GM11168 (cell line): ENCODE measurements around the gene L2HGDH.

Experiments
- in situ Hi-C: fragments of 300-500 bp; cut with MboI; formaldehyde crosslinking; loops from one replicate; pipeline ENCODE4 v1.12.0; 2022; ENCODE audit warnings: low sequenced_read_pairs; ENCODE audit not compliant: unreplicated experiment

L2HGDH gene

DNA sequence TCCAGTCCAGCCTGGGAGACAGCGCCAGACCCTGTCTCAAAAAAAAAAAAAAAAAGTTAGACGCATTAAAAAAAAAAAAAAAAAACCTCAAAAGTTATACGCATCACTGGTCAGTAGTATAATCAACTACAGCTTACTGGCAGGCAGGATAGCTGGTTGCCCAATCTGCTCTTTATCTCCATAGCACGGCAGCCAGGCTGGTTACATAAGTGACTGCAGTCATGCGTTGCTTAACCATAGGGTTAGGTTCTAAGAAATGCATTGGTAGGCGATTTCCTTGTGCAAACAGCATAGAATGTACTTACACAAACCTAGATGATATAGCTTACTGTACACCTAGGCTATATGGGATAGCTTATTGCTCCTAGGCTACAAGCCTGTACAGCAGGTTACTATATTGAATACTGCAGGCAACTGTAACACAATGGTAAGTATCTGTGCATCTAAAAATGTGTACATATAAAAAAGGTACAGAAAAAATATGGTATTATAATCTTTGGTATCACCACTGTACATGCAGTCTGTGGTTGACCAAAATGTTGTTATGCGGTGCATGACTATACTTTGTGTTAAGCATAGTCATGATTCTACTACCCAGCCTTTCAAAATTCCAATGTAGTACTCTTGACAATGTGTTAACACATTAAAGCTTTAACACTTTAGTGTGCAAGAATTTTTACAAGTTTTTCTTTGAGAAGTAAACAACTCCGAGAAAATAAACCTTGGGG, 8.1 kb downstream of the L2HGDH start:
- in situ Hi-C loops: no loop called here

DNA sequence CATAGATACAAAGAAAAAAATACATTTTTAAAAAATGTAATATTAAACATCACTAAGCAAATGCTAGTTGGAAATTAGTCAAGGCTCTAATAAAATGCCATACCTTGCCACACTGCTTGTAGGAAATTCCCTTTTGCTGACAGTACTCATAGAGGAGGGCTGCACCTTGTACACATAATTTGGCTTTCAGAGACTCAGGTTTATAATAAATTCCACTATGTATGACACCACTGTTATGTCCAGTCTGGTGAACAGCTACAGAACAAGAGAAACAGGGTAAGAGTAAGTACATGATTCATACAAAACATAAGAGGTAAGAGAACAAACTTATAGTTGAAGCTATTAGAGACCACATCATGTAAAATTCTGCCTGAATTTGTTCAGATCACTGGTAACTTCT, 10.1 kb downstream of the L2HGDH start:
- in situ Hi-C loops: no loop called here

DNA sequence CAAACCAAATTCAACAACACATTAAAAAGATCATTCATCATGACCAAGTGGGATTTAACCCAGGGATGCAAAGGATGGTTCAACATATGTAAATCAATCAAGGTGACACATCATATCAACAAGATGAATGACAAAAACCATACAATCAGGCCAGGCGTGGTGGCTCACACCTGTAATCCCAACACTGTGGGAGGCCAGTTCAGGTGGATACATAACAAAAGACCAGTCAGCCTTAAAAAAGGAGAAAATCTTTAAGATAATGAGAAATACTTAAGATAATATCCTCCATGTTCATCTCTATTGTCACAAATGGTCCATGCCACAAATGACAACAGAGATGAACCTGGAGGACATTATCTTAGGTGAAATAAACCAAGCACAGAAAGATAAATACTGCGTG, 12.4 kb downstream of the L2HGDH start:
- in situ Hi-C loops: no loop called here

DNA sequence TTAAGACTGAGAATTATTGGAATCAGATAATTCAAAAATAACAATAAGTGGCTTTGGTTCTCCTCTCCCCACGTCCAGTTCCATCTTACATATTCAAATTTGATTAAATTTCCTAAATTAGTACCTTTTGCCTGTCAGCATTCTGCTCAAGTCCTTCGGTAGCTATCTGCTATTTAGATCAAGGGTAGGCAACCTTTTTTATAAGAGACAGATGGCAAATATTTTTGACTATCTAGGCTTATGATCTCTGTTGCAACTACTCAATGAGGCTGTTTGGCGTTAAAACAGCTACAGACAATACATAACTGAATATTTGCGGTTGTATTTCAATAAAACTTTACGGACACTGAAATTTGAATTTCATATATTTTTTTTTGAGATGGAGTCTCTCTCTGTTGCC, 21.7 kb downstream of the L2HGDH start:
- in situ Hi-C loops: no loop called here

DNA sequence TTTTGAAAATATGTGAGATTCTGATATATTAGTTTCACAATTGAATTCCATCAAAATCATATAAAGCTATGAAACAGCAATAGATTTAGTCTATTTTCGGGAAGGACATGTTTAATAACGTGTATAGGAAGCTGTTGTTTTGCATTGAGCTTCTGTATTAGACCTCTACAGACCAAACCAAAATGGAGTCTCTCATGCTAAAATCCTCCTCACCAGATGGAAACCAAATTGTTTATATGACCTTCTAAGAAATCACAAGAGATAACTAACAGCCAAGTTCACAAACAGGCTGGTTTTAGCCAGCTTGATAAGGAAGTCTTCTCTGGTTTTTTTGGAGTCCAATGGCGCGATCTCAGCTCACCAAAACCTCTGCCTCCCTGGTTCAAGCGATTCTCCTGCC, 23.9 kb downstream of the L2HGDH start:
- in situ Hi-C loops: no loop called here

DNA sequence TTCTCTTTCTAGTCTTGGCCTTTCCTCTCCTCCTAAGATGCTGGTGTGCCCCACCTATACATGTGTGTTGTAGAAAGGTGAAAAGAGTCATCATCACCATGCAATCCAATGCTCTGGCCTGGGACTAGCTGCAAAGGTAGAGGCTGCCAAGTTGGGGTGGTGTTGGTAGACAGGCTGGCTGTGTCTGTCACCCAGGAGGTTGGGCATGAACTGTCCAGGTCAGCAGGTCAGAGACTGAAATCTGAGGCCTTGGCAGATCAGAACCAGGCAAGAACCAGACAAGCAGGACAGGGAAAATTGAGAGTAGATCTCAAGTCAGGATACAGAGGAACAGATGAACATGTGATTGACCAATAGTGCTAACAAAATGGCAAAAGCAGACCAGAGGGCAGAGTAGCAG, 26.2 kb downstream of the L2HGDH start:
- in situ Hi-C loops: no loop called here

DNA sequence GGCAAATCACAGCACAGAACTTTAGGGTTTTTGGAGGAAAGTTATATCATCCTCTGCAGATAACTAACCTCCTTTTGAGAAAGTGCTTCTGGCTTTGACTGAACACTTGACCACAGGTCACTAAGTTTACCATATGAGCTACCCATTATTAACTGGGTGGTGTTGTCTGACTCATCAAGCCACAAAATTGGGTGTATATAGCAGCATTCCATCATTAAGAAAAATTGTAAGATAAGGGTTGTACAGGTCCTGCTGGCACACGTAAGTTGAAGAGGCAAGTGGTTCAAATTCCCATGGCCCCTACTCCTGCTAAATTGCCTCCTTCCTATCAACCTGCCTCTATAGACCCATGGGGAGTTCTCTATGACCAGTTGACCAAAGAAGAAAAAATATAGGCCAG, 39.5 kb downstream of the L2HGDH start:
- in situ Hi-C loops: no loop called here

DNA sequence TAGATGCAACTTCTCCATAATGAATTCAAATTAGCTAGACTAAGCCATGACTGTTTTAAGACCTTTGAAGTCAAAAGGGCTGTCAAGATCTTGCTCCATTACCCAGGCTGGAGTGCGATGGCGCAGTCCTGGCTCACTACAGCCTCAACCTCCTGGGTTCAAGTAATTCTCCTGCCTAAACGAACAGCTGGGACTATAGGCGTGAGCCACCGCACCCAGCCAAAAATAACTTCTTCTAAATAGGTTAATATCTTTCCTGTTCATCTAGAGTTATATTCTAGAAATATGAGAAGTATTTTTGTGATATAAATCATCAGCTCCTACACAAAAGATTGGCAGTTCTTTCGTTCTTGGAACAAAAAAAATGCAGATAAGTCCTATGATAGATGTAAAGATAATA, 41.1 kb downstream of the L2HGDH start:
- in situ Hi-C loops: no loop called here

DNA sequence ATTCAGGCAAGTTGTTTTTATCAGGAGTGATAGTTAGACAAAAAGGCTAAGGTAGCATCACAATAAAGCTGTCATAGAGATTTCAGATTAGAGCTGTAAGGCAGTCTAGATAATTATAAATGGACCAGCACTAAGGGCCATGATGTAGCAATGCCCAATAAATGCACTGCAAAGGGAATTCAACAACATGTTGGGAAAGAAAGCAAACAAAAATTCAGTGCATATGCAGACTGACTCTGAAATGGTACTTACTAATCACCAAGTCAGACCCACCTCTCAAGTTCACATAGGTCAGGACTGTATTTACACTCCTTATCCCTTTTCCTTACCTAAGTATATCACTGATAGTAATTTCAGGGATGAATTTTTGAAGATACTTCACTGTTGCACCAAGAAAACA, 47.0 kb downstream of the L2HGDH start:
- in situ Hi-C loops: no loop called here

DNA sequence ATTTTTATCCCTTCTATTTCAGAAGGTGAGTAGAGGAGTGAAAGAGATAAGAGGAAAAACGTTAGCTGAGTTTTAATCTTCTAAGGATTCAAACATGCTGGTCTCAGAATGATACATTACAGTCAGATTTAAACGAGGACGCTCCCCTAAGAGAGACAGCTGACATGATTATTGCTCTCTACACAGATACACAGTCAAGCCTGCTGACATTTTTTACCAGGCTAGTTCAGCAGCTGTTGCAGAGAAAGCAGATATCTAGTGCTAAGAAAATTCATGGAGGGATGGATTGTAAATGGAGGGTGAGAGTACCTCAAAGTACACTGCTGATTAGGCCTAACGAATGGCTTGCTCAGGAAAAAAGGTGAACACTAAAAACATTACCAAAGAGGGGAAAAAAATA, 48.7 kb downstream of the L2HGDH start:
- in situ Hi-C loops: no loop called here

DNA sequence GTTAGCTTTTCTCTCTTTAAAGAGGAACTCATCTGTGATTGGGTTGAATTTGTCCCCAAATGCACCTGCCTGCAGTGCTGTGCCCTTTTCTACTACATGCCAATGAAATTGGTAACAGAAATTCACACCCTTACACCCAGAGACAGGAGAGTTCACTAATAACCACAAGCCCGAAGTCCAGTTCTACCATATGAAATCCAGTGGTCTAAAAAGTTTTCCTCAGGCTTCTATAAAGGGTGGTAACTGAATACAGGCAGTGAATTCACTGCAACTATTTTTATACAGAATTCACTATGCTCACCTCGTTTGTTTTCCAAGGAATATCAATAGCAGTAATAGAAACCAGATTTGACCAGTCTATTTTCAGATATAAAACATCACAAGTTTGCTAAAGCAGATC, 49.2 kb downstream of the L2HGDH start:
- in situ Hi-C loops: no loop called here

DNA sequence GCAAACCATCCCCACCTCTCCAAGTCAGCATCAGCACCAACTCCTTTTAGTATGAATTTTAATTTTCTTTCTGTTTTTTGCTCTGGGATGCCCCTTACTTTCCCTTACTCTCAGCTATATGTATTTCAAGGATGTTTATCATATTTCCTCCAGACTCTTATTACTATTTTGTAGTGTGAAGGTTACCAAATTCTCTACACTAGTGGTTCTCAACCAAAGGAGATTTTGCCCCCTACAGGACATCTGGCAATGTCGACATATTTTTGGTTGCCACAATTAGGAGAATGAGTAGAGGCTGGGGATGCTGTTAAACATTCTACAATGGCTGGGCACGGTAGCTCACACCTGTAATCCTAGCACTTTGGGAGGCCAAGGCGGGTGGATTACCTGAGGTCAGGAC, 51.5 kb downstream of the L2HGDH start:
- in situ Hi-C loops: no loop called here

DNA sequence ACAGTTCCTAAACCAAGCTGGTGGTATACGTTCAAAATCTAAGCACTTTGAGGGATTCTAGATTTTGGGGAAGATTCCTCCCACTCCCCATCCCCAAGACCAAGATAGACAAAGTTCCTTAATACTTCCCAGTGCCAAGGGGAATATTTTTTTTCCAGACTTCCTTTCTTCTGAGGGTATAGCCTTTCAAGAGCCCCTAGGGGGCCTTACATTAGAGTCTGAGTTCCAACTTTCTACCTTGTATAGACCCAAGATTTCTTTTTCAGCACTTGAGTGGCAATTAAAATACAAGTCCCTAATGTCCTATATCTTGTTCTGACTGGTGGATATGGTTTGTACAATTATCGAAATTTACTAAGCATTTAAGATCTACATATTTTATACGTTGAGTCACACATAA, 52.0 kb downstream of the L2HGDH start:
- in situ Hi-C loops: no loop called here

DNA sequence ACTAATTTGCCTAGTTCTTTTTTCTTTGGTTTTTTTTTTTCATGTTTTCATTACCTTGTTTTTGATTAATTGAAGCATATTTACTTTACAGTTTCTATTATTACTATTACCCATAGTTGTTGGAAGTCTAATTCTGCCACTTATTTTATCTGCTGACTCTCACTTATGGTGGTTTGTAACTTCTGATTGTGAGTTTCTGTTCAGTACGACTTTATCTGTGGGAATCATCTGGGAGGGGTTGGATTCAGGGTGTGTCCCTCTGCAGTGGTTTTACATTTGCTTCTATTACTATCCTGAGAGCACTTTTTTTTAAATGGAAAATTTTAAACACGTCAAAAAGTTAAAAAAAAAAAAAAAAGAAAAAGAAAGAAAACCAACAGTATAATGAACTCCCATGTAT, 54.3 kb downstream of the L2HGDH start:
- in situ Hi-C loops: no loop called here

DNA sequence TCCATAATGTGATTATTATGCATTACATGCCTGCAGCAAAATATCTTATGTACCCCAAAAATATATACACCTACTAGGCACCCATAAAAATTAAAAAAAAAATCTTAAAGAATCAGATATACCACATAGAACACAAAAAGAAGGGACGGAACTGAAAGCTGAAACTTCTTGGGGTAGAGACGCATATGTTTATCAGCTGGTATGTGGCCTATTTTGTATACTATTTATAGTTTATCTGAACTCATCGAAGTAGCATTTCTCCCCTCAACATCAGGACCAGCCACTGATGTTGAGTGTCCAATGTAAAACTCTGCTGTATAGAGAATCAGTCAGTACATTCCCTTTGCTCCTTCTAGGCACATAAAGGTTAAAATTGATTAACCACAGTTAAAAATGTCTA, 57.8 kb downstream of the L2HGDH start:
- in situ Hi-C loops: no loop called here

DNA sequence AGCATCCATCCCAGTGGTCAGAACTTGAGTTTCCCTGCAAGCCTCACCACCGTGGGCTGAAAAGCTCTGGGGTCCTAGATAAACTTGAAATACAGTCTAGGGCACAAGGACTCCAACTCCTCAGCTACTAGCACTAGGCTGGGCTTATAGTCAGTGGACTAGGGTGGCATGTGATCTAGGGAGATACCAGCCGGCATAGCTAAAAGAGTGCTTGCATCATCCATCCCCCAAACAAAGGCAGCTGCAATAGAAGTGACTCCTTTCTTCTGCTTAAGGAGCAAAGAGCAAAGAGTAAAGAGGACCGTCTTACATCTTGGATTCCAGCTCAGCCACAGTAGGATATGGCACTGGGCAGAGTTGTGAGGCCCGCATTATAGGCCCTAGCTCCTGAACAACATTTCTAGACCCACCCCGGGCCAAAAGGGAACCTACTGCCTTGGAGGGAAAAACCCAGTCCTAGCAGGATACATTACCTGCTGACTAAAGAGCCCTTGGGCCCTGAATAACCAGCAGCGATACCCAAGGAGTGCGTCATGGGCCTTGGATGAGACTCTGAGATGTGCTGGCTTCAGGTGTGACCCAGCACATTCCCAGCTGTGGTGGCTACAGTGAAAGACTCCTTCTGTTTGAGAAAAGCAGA, 62.8 kb downstream of the L2HGDH start:
- in situ Hi-C loops: no loop called here

DNA sequence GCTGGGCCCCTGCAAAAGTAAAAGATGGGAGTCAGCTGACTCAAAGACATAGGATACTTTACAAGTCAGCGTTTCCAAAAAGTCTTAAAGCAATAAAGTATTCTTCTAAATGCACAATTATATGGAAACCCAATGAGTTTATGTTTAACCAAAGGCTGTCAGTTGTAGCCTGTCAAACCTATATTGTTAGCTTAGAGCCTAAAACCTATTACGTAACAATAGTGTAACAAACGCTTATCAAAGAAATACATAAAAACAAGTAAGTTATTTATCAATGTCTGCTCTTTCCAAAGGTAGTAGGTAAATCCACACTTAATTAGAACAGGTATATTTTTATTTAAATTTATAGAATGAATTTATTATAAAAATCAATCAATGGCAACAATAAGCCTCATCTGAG, 64.8 kb downstream of the L2HGDH start:
- in situ Hi-C loops: no loop called here

DNA sequence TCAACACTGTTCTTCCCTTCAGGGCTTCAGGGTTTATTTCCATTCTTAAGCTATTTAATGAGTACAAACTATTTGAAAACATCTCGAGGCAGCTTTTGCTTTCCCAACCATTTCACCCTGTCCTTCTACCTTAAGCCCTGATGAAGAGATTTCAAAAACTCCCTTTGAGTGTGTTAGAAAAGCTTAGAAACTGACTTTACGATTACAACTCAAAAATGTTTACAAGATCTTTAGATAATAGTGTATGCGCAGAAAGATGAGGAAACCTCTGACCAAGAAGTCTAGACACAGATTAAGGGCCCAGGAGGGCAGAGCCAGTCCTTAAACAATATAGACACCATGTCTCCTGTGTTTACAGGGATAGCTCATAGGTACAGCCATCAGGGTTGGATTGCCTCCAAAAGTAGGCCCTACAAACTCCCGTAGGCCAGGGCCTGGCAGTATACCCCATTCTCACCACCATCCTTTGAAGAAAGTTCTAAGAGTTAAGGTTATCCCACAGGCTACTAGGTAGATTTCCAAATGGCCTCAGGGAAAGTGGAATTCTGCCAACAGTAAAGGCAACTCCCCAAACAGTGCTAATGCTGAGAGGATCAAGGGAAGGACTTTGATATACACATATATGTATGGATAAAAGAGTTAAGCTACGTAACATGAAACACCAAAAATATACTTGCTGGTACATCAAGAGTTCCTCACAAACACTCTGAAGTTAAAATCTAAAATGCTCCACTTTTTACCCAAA, 69.3 kb downstream of the L2HGDH start:
- in situ Hi-C loops: no loop called here

DNA sequence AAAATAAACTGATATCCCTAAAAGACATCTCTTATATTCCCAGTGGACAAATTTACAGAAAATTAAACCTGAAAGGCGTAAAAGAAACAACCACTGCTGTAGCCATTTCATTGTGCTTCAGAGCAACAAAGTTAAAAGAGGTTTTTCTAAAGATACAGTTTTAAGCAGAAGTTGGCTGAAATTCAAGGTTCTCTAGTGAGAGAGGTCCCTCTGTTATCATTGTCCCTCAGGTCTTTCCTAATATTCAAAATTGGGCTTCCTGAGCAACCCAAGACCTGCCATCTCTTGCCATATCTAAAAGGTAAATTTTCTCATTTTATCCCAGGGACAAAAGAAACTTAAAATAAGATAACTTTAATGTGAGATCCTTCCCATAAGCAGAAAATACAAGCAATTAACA, 69.9 kb downstream of the L2HGDH start:
- in situ Hi-C loops: no loop called here

DNA sequence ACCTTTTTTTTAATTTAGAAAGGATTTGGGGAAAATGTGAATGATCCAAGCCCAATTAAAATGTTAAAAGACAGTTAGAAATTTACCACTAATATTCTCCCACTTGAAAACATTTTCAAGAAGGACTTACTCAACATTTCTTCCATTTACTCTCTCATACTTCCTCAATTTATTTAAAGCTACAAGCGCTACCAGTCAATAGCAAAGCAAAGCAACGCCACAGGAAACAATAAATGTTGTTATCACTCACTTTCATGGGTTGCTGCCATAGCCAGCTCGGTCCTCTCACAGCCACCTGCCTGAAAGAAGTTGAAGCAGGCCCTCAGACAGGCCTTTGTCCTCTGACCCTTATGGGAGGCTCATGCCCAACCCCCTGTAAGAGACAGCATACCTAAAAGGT, 74.6 kb downstream of the L2HGDH start:
- in situ Hi-C loops: no loop called here

DNA sequence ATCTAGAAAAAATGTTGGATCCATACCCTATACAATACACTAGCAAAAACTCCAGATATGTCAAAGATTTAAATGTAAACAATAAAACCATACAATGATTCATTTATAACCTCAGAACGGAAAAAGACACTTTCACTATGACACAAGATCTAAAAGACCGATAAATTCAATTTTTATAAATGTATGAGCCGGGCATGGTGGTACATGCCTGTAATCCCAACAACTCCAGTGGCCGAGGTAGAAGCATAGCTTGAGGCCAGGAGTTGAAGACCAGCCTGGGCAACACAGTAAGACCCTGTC, 78.1 kb downstream of the L2HGDH start:
- in situ Hi-C loops: no loop called here
